WERI-Rb-1 (cell line): ENCODE data around the gene INPP5J.
"Not testable (repeated sequence)": the region's sequence is repeated elsewhere in the genome, so short reads cannot be mapped to it uniquely, and the experiment has no call there.

Experiments
- DNase-seq: peaks from one replicate; pipeline ENCODE4 v3.0.0-alpha.2; 2020
- H3K27ac ChIP-seq: fragments of 250-450 bp; sonication (Bioruptor Pico); 2 replicates; pipeline ENCODE4 v1.5.1; 2020; ENCODE audit warnings: mild to moderate bottlenecking, moderate library complexity
- H3K27me3 ChIP-seq: fragments of 250-450 bp; sonication (Bioruptor Pico); 2 replicates; pipeline ENCODE4 v1.5.1; 2021; ENCODE audit warnings: mild to moderate bottlenecking, low read depth, moderate library complexity; ENCODE audit not compliant: insufficient read depth, severe bottlenecking
- H3K36me3 ChIP-seq: fragments of 250-450 bp; sonication (Bioruptor Pico); 2 replicates; pipeline ENCODE4 v1.5.1; 2020; ENCODE audit warnings: mild to moderate bottlenecking, moderate library complexity
- H3K4me3 ChIP-seq: 2 replicates; pipeline ENCODE4 v1.5.1; 2011; ENCODE audit warnings: low read depth, mild to moderate bottlenecking, control low read depth, low read length
- H3K9me3 ChIP-seq: fragments of 250-450 bp; sonication (Bioruptor Pico); 2 replicates; pipeline ENCODE4 v1.5.1; 2021; ENCODE audit warnings: mild to moderate bottlenecking, moderate library complexity; ENCODE audit not compliant: severe bottlenecking
- TF ChIP-seq, protein P1 (sequence below): IDR thresholded peaks from 2 replicates; pipeline ENCODE4 v1.5.1; 2011; ENCODE audit warnings: low read depth, mild to moderate bottlenecking, control low read depth, inconsistent platforms, low read length

The INPP5J gene

DNA sequence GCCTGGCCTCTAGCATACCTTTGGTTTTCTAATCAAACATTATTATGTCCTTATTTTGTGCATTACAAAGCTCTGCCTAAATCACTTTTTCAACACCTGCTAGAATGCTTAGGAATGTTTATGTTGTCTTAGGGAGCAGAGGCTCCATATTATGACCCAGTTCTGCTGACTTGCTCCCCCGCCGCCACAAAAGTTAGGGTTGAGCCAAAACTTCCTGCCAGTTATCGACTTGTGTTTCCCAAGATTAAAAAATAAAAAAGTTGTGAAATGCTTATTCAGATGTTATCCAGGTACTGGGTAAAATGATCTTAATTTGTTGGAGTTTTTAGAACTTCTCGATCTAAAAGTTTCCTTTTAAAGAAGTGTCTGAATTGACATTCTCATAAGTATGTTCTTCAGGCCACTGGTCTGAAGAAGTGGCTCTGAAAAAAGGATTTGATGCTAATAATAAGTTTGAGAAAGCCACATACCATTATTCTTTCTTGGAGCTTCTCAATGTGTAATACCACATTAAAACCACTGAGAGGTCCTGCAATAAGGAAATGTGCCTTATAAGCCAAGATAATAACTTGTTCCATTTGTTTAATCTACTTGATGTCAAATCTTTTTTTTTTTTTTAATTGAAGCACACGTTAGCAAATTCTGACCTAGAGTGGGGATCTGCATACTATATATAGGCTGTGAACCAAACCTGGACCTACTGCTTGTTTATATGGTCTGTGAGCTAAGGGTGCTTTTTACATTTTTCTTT, 39.4 kb downstream of the INPP5J start:
- Histone ChIP-seq H3K27me3 (no peaks in the 10 kb centered on the region), H3K27ac (no peak overlapping the region), H3K9me3 (no peaks in the 10 kb centered on the region), H3K4me3 (no peak overlapping the region), H3K36me3 (peaks cover 11% of the 10 kb centered on the region)
- TF ChIP-seq, protein P1, sequence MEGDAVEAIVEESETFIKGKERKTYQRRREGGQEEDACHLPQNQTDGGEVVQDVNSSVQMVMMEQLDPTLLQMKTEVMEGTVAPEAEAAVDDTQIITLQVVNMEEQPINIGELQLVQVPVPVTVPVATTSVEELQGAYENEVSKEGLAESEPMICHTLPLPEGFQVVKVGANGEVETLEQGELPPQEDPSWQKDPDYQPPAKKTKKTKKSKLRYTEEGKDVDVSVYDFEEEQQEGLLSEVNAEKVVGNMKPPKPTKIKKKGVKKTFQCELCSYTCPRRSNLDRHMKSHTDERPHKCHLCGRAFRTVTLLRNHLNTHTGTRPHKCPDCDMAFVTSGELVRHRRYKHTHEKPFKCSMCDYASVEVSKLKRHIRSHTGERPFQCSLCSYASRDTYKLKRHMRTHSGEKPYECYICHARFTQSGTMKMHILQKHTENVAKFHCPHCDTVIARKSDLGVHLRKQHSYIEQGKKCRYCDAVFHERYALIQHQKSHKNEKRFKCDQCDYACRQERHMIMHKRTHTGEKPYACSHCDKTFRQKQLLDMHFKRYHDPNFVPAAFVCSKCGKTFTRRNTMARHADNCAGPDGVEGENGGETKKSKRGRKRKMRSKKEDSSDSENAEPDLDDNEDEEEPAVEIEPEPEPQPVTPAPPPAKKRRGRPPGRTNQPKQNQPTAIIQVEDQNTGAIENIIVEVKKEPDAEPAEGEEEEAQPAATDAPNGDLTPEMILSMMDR, result no peak
- no peak for DNase-seq

DNA sequence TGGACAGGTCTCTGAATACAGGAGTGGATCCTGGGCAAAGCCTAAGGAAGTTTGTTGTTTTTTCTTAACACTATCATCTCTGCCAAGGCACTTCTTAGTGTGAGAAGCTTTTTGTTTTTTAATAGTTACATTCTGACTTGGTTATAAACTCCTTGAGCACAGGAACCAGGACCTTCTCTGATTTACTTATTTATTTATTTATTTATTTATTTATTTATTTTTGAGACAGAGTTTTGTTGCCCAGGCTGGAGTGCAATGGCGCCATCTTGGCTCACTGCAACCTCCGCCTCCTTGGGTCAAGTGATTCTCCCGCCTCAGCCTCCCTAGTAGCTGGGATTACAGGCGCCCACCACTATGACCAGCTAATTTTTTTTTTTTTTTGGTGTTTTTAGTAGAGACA, 48.2 kb downstream of the INPP5J start:
- Histone ChIP-seq H3K36me3 (peaks cover 3% of the 10 kb centered on the region), H3K4me3 (no peak overlapping the region), H3K27me3 (no peaks in the 10 kb centered on the region), H3K9me3 (no peaks in the 10 kb centered on the region), H3K27ac (no peak overlapping the region)
- TF ChIP-seq, protein P1, result no peak
- no peak for DNase-seq

DNA sequence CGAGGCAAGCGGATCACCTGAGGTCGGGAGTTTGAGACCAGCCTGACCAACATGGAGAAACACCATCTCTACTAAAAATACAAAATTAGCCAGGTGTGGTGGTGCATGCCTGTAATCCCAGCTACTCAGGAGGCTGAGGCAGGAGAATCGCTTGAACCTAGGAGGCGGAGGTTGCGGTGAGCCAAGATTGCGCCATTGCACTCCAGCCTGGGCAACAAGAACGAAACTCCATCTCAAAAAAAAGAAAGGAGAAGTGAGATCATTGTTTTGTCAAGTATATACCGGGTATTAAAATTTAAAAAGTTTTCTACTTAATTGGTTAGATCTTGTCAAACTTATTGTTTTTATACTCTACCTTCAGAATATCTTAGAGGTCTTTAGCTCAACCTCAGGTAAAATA, 49.0 kb downstream of the INPP5J start:
- not testable (repeated sequence) for H3K27ac ChIP-seq, H3K27me3 ChIP-seq

DNA sequence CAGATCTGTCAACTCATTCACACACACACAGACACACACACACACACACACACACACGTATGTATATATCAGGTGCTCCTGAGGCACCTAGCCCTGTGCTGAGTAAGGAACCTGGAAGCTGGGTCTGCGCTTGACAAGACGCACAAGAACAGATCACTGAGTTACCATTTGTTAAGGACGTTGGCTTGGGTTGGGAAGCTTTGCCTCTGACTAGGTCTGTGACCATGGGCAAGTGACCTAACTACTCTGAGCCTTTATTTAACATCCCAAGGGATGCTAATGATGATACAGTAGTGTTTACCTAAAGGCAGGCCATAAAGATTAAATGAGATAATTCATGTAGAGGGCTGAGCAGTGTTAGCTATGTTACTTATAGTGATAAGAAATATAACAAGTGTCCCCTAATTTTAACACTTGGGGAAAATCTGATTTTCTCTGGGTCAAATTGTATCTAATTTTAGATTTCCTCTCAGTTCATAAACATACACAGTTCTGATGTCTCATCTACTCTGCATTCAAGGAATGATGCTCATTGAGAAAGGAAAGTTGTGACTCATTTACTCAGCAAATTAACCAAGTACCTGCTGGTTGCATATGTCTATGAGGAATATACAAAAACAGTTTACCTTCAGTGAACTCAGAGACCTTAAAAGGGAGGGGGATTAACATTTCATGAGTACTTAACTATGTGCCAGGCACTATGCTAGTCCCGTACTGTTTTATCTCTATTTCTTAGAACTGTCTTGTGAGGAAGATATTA, 50.8 kb downstream of the INPP5J start:
- no peaks in the 10 kb centered on the region for H3K9me3 ChIP-seq
- H3K4me3 ChIP-seq, result no peak overlapping the region
- no peaks in the 10 kb centered on the region for H3K27me3 ChIP-seq
- H3K36me3 ChIP-seq, result peaks cover 9% of the 10 kb centered on the region; the same call in 1 of the 2 replicates
- TF ChIP-seq, protein P1, result no peak
- no peak for DNase-seq
- no peak overlapping the region for H3K27ac ChIP-seq

More for the DNA sequence above, 49.0 kb downstream of the INPP5J start:
- not testable (repeated sequence) for DNase-seq, H3K9me3 ChIP-seq, H3K36me3 ChIP-seq, H3K4me3 ChIP-seq

DNA sequence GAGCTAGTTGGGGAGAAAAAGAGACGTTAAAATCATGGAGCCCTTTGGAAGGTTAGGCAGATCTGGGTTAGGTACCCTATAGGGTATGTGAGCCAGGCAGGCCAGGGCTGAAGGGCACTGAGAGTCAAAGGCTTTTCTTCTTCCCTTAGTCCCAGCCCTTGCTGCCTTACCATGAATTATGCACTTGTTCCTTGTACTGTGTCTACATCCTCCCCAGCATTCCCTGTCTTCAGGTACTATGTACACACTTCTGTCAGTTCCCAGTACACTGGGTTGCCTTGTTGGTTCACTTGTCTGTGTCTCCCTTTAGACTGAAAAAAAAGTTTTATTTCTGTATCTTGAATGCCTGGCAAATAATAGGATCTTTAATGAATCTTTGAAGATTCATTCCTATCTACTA, 54.2 kb downstream of the INPP5J start:
- DNase-seq, result no peak
- no peak overlapping the region for H3K27ac ChIP-seq
- H3K27me3 ChIP-seq, result no peaks in the 10 kb centered on the region
- TF ChIP-seq, protein P1, result no peak
- H3K36me3 ChIP-seq, result peaks cover 13% of the 10 kb centered on the region; the same call in 1 of the 2 replicates
- H3K4me3 ChIP-seq, result no peak overlapping the region
- peaks cover 2% of the 10 kb centered on the region for H3K9me3 ChIP-seq

DNA sequence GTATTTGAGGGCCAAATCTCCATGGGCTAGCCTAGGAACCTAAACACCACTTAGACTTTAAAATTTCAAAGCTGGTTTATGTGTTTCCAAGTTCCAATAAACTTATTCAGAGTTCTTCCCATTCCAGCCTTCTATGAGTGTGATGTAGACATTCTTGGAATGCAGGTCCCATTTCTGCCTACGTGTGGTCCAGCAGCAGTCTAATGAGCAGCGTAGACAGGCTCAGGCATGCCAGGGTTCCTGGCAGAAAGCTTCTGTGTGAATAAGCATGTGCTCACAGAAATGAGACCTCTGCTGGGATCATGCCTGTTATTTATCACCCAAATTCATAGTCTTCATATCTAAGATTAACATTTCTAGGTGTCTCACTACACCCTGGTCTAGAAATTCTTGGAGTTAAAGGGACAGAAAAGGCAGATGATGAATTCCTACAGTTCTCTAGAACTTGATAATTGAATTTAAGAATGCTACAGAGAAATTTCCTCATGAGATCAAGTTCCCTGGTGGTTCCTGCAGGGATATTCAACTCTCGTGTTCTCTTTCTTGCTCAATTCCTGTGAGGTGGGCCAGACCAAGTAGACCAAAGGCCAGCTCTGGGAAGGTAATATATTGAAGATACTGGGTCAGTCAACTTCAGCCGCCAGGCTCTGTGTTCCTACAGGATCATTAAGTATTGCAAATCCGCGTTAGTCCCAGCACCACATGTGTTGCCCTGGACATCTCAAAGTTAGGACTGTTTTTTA, 54.8 kb downstream of the INPP5J start:
- Histone ChIP-seq H3K4me3 (no peak overlapping the region), H3K27ac (no peak overlapping the region), H3K27me3 (no peaks in the 10 kb centered on the region), H3K9me3 (peaks cover 2% of the 10 kb centered on the region), H3K36me3 (peaks cover 17% of the 10 kb centered on the region)
- DNase-seq, result no peak
- TF ChIP-seq, protein P1, result no peak
